Measurements from ENCODE around the gene FBXW12. TPM values are rescaled to one million over a fixed set of nuclear protein-coding genes. Genes with fewer than 3 reads are reported as not detected.

Gene FBXW12
- total and polyA plus RNA-seq, 5 donors from 2014 or later: not detected

DNA sequence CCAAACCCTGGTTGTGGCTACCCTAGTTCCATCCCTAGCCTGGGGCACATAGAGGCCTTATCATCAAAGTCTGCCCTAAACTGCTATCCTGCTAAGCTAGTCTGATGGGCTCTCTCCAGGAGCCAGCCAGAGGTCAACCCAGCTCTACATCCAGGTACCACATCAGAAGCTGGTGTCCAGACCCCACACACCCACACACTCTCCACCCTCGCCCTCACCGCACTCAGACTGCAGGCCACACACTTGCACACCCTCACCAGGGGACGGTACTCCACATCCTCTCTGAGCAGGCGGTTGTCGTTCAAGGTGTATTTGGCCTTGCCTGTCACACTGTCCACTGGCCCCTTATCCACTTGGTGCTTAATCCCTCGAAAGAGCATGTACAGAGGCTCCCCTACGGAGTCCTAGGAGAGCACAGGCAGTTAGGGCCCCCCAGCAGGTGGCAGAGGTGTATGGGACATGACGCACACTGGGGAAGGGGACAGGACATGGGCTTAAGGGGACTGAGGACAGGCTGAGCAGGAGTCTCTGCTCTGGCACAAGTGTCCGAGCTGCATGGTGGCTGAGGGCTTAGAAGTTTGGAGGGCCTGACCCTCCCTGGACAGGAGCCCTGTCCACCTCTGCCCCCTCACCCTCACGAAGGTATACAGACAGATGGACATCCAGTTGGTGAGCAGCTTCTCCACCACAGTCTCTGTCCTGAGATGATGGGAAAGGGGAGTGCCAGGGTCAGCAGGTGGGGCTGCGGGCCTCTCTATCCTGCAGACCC lies 39.8 kb downstream of the FBXW12 start:
- no peaks in the 10 kb centered on the region for H3K4me1 Mint-ChIP-seq
- Histone ChIP-seq H3K27ac (ENCODE audit: insufficient read depth, low read length, poor library complexity, severe bottlenecking) (no peak overlapping the region), H3K4me1 (ENCODE audit: control insufficient read depth, insufficient read depth, low read length, poor library complexity, severe bottlenecking) (no peaks in the 10 kb centered on the region), H3K36me3 (ENCODE audit: control insufficient read depth, insufficient read depth, low read length) (no peaks in the 10 kb centered on the region), H3K27me3 (ENCODE audit: control insufficient read depth, insufficient read depth, low read length) (no peaks in the 10 kb centered on the region), H3K9me3 (ENCODE audit: control insufficient read depth in 2 of 2, low read length in 2 of 2) (no peaks in the 10 kb centered on the region), H3K4me3 (ENCODE audit: low read depth, low read length) (no peak overlapping the region)
- peaks cover 0 to 2% (median 0%) of the 10 kb centered on the region in 7 donors for H3K9me3 Mint-ChIP-seq
- ATAC-seq (ENCODE audit: low read depth in 2 of 2) (no peak), DNase-seq (no peak)
- no peaks in the 10 kb centered on the region for H3K27me3 Mint-ChIP-seq
- no peaks in the 10 kb centered on the region for H3K36me3 Mint-ChIP-seq
- H3K4me3 Mint-ChIP-seq: no peak overlapping the region
- H3K27ac Mint-ChIP-seq: no peak overlapping the region

DNA sequence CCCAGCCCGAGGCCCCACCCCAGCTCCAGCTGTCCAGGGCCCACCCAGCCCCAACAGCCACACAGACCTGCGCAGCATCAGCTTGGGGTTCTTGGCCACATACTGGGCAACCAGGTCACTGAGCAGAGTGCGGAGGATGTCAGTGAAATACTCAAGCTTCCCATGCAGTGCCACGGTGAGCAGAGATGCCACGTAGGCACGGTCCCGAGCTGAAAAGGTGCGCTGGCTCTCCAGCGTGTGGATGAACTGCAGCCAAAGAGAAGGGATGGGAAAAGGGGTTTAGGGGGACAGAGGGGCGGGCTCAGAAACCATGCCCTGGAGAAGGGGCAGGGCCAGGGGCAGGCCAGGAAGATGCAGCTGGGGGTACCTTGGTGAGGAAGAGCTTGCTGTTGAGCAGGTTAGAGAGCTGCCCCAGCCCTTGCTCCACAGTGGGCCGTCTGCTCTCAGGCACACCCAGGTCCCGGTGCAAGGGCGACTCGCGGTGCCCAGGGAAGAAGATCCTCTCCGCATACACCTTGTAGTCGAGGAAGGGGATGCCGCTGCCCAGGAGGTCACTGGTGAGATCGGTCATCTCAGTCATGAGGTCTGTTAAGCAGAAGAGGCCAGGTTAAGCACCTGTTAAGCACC lies 40.5 kb downstream of the FBXW12 start:
- Mint-ChIP-seq H3K27ac (no peak overlapping the region), H3K36me3 (no peaks in the 10 kb centered on the region), H3K4me3 (no peak overlapping the region), H3K27me3 (no peaks in the 10 kb centered on the region), H3K4me1 (no peaks in the 10 kb centered on the region), H3K9me3 (peaks cover 0 to 2% (median 0%) of the 10 kb centered on the region in 7 donors)
- no peaks in the 10 kb centered on the region for H3K36me3 ChIP-seq (ENCODE audit: control insufficient read depth, insufficient read depth, low read length)
- DNase-seq: no peak
- H3K4me1 ChIP-seq (ENCODE audit: control insufficient read depth, insufficient read depth, low read length, poor library complexity, severe bottlenecking): no peaks in the 10 kb centered on the region
- ATAC-seq (ENCODE audit: low read depth in 2 of 2): no peak
- H3K27me3 ChIP-seq (ENCODE audit: control insufficient read depth, insufficient read depth, low read length): no peaks in the 10 kb centered on the region
- H3K4me3 ChIP-seq (ENCODE audit: low read depth, low read length): no peak overlapping the region
- no peak overlapping the region for H3K27ac ChIP-seq (ENCODE audit: insufficient read depth, low read length, poor library complexity, severe bottlenecking)
- no peaks in the 10 kb centered on the region for H3K9me3 ChIP-seq (ENCODE audit: control insufficient read depth in 2 of 2, low read length in 2 of 2)

DNA sequence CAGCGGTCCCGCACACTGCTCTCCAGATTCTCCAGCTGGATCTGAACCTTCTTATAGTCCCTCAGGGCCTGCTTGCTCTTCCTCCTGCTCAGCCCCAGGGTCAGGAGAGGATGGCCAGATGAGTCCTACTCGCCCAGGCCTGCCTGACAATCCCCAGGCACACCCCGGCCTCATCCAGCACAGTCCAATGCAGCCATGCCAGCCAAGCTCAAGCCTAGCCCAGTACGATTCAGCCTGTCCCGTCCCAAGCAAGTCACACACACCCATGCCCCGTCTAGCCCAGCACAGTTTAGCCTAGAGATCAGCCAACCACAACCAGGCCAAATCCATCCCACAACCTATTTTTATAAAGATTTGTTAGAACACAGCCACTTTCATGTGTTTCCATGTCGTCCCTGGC lies 41.1 kb downstream of the FBXW12 start:
- H3K4me3 ChIP-seq (ENCODE audit: low read depth, low read length): no peak overlapping the region
- Mint-ChIP-seq H3K36me3 (no peaks in the 10 kb centered on the region), H3K27ac (no peak overlapping the region), H3K27me3 (no peaks in the 10 kb centered on the region), H3K9me3 (peaks cover 0 to 2% (median 0%) of the 10 kb centered on the region in 7 donors), H3K4me3 (peak overlapping the region in 1 of 4 donors; percentile 36), H3K4me1 (no peaks in the 10 kb centered on the region)
- no peak overlapping the region for H3K27ac ChIP-seq (ENCODE audit: insufficient read depth, low read length, poor library complexity, severe bottlenecking)
- no peaks in the 10 kb centered on the region for H3K36me3 ChIP-seq (ENCODE audit: control insufficient read depth, insufficient read depth, low read length)
- H3K4me1 ChIP-seq (ENCODE audit: control insufficient read depth, insufficient read depth, low read length, poor library complexity, severe bottlenecking): no peaks in the 10 kb centered on the region
- H3K9me3 ChIP-seq (ENCODE audit: control insufficient read depth in 2 of 2, low read length in 2 of 2): no peaks in the 10 kb centered on the region
- ATAC-seq (ENCODE audit: low read depth in 2 of 2) (no peak), DNase-seq (no peak)
- H3K27me3 ChIP-seq (ENCODE audit: control insufficient read depth, insufficient read depth, low read length): no peaks in the 10 kb centered on the region

DNA sequence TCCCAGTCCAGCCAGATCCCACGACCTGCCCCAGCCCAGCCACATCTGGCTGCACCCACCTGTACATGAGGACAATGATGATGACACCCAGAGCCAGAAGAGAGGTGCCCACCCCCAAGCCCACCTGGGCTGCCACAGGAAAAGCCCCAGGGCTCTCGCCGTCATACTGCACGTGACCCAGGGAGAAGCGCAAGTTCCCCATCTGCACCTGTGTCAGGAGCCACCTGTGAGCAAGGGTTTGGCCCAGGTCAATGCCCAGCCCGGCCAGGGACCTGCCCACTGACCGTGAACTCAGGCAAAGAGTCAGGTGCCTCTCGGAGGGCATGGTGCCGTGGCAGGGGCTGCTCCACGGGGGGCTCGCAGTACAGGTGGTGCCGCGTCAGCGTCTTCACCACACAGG lies 41.6 kb downstream of the FBXW12 start:
- H3K4me3 Mint-ChIP-seq: peak overlapping the region in 1 of 4 donors; percentile 36
- H3K27ac ChIP-seq (ENCODE audit: insufficient read depth, low read length, poor library complexity, severe bottlenecking): no peak overlapping the region
- H3K27ac Mint-ChIP-seq: no peak overlapping the region

DNA sequence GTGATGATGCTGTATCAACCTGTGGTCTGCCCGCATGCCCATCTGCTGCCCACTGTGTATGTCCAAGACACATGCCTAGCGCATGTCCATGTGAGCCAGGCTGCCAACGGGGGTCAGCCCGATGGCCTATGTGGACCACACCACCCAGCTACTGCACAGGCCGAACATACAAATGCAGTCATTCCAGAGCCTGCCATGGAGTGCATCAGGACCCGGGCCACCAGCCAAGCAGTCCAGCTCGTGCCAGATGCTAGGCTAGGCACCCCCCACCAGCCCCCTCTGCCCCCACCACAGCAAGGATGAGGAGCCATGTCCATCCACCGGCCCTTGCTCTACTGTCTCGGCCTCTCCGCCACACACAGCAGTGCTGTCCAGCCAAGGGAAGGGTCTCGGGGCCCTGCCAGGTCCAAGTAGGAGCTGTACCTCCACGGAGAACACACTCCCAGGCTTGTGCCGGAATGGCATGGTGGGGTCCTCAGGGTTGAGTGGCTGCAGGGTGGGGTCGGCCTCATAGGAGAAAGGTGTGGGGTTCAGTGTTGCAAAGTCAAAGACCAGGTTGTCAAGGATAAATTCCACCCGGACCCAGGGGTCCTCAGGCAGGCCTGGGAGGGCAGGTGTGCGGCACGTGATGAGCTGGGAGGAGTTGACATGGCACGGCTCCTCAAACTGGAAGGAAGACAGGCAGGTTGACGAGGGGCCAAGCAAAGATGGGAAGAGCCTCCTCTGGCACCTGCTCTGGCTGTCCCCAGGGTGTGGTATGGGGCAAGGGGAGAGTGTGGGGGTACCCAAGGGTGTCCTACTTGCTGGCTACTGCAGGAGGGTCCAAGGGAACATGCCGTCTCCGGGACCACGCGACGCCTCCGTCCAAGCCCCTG lies 42.6 kb downstream of the FBXW12 start:
- ATAC-seq (ENCODE audit: low read depth in 2 of 2) (no peak), DNase-seq (no peak)
- Mint-ChIP-seq H3K27ac (no peak overlapping the region), H3K4me1 (no peaks in the 10 kb centered on the region), H3K4me3 (no peak overlapping the region), H3K27me3 (no peaks in the 10 kb centered on the region), H3K9me3 (peaks cover 0 to 2% (median 0%) of the 10 kb centered on the region in 7 donors), H3K36me3 (no peaks in the 10 kb centered on the region)
- H3K4me3 ChIP-seq (ENCODE audit: low read depth, low read length): no peak overlapping the region
- no peaks in the 10 kb centered on the region for H3K9me3 ChIP-seq (ENCODE audit: control insufficient read depth in 2 of 2, low read length in 2 of 2)
- H3K36me3 ChIP-seq (ENCODE audit: control insufficient read depth, insufficient read depth, low read length): no peaks in the 10 kb centered on the region
- H3K4me1 ChIP-seq (ENCODE audit: control insufficient read depth, insufficient read depth, low read length, poor library complexity, severe bottlenecking): no peaks in the 10 kb centered on the region
- H3K27me3 ChIP-seq (ENCODE audit: control insufficient read depth, insufficient read depth, low read length): no peaks in the 10 kb centered on the region
- no peak overlapping the region for H3K27ac ChIP-seq (ENCODE audit: insufficient read depth, low read length, poor library complexity, severe bottlenecking)

More for the DNA sequence above, 41.6 kb downstream of the FBXW12 start:
- Mint-ChIP-seq H3K4me1 (no peaks in the 10 kb centered on the region), H3K27me3 (no peaks in the 10 kb centered on the region), H3K36me3 (no peaks in the 10 kb centered on the region), H3K9me3 (peaks cover 0 to 2% (median 0%) of the 10 kb centered on the region in 7 donors)
- Histone ChIP-seq H3K27me3 (ENCODE audit: control insufficient read depth, insufficient read depth, low read length) (no peaks in the 10 kb centered on the region), H3K4me1 (ENCODE audit: control insufficient read depth, insufficient read depth, low read length, poor library complexity, severe bottlenecking) (no peaks in the 10 kb centered on the region), H3K36me3 (ENCODE audit: control insufficient read depth, insufficient read depth, low read length) (no peaks in the 10 kb centered on the region), H3K4me3 (ENCODE audit: low read depth, low read length) (no peak overlapping the region), H3K9me3 (ENCODE audit: control insufficient read depth in 2 of 2, low read length in 2 of 2) (no peaks in the 10 kb centered on the region)
- DNase-seq: no peak
- ATAC-seq (ENCODE audit: low read depth in 2 of 2): no peak

DNA sequence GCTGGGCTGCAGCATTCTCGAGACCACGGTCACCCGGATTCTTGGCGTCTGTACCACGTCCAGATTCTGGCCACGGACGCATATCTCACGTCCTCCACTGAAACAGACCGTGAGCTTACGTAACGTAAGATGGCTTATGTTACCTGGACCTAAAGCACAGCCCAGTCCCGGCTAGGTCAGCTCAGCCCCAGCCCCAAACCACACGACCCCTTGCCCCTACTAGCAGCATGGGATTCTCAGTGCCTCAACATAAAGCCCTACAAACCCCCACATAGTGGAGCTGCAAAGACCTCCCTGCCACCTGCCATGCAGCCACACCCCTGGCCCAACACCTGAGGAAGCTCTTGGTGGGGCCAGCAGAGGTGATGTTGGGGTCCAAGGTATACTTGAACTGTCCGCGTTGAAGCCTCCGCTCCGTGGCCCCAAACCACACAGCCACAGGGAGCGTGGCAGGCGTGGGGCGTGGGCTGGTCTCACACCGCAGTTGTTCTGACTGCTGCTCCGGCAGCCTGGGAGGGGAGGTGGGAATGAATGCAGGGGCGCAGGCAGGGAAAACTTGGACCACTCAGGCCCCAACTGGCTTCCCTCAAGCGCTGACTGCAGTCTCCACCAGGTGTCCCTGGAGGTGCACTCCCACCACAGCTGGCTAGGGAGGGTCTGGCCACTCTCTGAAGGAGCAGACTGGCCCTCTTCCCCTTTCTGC lies 43.4 kb downstream of the FBXW12 start:
- H3K36me3 ChIP-seq (ENCODE audit: control insufficient read depth, insufficient read depth, low read length): no peaks in the 10 kb centered on the region
- DNase-seq (no peak), ATAC-seq (ENCODE audit: low read depth in 2 of 2) (no peak)
- Mint-ChIP-seq H3K36me3 (no peaks in the 10 kb centered on the region), H3K27me3 (no peaks in the 10 kb centered on the region), H3K4me1 (no peaks in the 10 kb centered on the region), H3K4me3 (no peak overlapping the region), H3K27ac (no peak overlapping the region), H3K9me3 (peaks cover 0 to 2% (median 0%) of the 10 kb centered on the region in 7 donors)
- no peak overlapping the region for H3K27ac ChIP-seq (ENCODE audit: insufficient read depth, low read length, poor library complexity, severe bottlenecking)
- H3K27me3 ChIP-seq (ENCODE audit: control insufficient read depth, insufficient read depth, low read length): no peaks in the 10 kb centered on the region
- H3K4me3 ChIP-seq (ENCODE audit: low read depth, low read length): no peak overlapping the region
- H3K4me1 ChIP-seq (ENCODE audit: control insufficient read depth, insufficient read depth, low read length, poor library complexity, severe bottlenecking): no peaks in the 10 kb centered on the region
- no peaks in the 10 kb centered on the region for H3K9me3 ChIP-seq (ENCODE audit: control insufficient read depth in 2 of 2, low read length in 2 of 2)

DNA sequence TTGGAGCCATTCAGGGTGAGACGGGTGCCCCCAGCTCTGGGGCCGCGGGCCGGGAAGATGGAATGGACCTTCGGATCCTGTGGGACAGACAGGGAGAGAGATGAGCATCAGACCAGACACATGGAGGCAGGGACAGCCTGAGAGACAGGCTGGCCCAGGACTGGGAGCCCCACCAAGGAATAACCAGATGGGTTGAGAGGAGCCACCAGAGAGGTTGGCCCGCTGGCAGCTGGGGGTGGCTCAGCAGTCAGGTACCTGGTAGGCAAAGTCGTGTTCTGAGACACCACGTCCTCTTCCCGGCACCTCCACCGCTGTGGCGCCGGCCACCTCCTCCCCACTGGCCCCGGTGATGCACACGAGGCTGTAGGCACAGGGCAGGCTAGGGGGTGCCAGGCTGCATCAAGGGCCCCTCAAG lies 44.1 kb downstream of the FBXW12 start:
- H3K4me1 Mint-ChIP-seq: no peaks in the 10 kb centered on the region
- H3K27me3 Mint-ChIP-seq: no peaks in the 10 kb centered on the region
- H3K4me3 Mint-ChIP-seq: no peak overlapping the region
- no peaks in the 10 kb centered on the region for H3K4me1 ChIP-seq (ENCODE audit: control insufficient read depth, insufficient read depth, low read length, poor library complexity, severe bottlenecking)
- no peaks in the 10 kb centered on the region for H3K9me3 ChIP-seq (ENCODE audit: control insufficient read depth in 2 of 2, low read length in 2 of 2)
- no peaks in the 10 kb centered on the region for H3K36me3 Mint-ChIP-seq
- ATAC-seq (ENCODE audit: low read depth in 2 of 2) (no peak), DNase-seq (no peak)
- H3K27ac ChIP-seq (ENCODE audit: insufficient read depth, low read length, poor library complexity, severe bottlenecking): no peak overlapping the region
- H3K4me3 ChIP-seq (ENCODE audit: low read depth, low read length): no peak overlapping the region
- H3K9me3 Mint-ChIP-seq: peaks cover 0 to 2% (median 0%) of the 10 kb centered on the region in 7 donors
- H3K36me3 ChIP-seq (ENCODE audit: control insufficient read depth, insufficient read depth, low read length): no peaks in the 10 kb centered on the region
- no peak overlapping the region for H3K27ac Mint-ChIP-seq
- no peaks in the 10 kb centered on the region for H3K27me3 ChIP-seq (ENCODE audit: control insufficient read depth, insufficient read depth, low read length)
